22Rv1 (cell line): ENCODE data around the gene COG6.

Source experiments
- H3K27ac ChIP-seq: fragments of 450-650 bp; 2 replicates; pipeline ENCODE4 v1.5.1; 2017
- CTCF ChIP-seq: fragments of 450-650 bp; IDR thresholded peaks from 2 replicates; pipeline ENCODE4 v1.5.1; 2017; ENCODE audit warnings: mild to moderate bottlenecking
- ZFX ChIP-seq: fragments of 450-650 bp; IDR thresholded peaks from 2 replicates; pipeline ENCODE4 v1.6.1; 2017; ENCODE audit warnings: antibody characterized with exemption, borderline replicate concordance

COG6 gene

DNA sequence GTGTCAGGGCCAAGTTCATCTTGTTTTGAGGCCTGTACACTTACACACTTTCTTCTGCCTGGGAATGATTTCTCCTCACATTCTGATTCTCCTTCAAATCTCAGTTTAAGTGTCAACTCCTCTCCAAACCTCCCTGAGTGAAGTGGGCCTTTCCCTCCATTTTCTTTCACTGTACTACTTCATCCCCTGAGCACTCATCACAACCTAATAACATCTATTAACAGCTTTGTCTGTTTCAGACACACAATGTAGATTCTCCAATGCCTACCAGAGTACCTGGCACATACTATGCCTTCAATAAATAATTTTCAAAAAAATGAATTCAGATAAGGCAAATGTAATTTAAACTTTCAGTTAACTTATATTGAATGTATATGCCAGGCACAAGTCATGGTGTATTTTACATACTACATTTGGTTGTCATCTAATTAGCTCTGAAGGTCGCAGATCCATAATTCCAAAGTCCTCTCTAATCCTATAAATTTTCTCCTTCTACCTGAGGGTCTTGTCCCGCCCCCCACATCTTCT, 357 bp upstream of the COG6 start:
- TF ChIP-seq ZFX (no peak), CTCF (no peak)

GRCh38 chr13:39656325-39656677, 839 bp downstream of the COG6 start:
- no peak overlapping the region for H3K27ac ChIP-seq
- TF ChIP-seq CTCF, result no peak
- no peak for TF ChIP-seq ZFX

More for the DNA sequence above, 357 bp upstream of the COG6 start:
- H3K27ac ChIP-seq, result no peak overlapping the region

DNA sequence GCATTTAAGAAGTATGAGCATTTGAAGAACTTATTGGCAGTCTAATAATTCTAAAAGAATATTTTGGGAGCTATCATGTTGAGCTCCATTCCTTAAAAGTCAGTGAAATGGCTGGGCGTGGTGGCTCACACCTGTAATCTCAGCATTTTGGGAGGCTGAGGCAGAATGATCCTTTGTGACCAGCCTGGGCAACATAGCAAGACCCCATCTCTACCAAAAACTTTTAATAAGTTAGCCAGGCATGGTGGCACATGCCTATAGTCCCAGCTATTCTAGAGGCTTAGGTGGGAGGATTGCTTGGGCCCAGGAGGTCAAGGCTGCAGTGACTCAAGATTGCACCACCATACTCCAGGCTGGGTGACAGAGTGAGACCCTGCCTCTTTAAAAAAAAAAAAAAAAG, 8.0 kb downstream of the COG6 start:
- H3K27ac ChIP-seq, result no peak overlapping the region
- TF ChIP-seq ZFX (no peak), CTCF (no peak)

DNA sequence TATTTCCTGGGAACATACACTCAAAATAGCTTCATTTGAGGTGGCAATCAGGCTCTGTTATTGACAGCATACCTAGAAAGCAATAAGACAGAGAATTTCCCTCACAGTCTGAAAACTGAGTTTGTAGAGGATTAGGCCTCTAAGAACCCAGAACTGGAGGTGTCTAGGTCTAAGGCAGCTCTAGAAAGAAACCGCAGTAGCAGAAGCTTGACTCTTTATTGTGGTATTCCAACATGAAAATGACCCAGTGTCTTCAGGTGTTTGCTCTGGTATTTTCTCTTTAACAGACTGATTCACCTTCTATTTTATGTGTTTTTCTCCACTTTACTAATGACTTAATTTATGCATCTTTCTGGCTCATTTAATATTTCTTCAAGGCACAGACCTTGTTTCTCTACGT, 8.5 kb downstream of the COG6 start:
- no peak for TF ChIP-seq ZFX
- no peak for TF ChIP-seq CTCF
- no peak overlapping the region for H3K27ac ChIP-seq

GRCh38 chr13:39665763-39666162, 10.3 kb downstream of the COG6 start:
- TF ChIP-seq ZFX (no peak), CTCF (no peak)
- no peak overlapping the region for H3K27ac ChIP-seq

DNA sequence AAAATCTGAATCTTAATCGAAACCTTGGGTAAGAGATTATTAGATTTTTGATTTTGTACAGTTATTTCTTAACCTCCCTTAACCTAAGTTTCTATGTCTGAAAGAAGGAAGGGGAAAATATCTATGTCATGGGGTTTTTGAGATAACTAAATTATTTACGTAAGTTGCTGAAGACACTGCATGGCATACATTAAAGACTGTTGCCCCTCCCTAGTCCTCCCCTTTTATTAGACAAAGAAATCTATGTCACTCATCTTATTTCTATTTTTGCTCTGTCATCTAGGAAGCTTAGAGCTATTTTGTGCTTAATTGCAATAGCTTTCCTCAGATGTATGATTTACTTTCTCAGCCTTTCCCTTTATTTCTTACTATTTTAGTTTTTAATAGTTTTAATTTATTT, 15.0 kb downstream of the COG6 start:
- TF ChIP-seq ZFX, result no peak
- no peak for TF ChIP-seq CTCF
- no peak overlapping the region for H3K27ac ChIP-seq

- H3K27ac ChIP-seq, result no peak overlapping the region
Observed at GRCh38 chr13:39672378-39673132, 17.1 kb downstream of the COG6 start.

More at GRCh38 chr13:39672378-39673132, 17.1 kb downstream of the COG6 start:
- TF ChIP-seq CTCF, result no peak
- no peak for TF ChIP-seq ZFX
